HEK293 (cell line): ENCODE results near the gene ZNF221.

Source experiments
- CTCF ChIA-PET: fragments of 350-600 bp; formaldehyde crosslinking; extraction: SDS; loops from one replicate; lab custom pipeline; 2021; ENCODE audit warnings: antibody characterized with exemption; lab: Yijun Ruan, JAX
- POLR2A ChIA-PET: fragments of 300-600 bp; formaldehyde crosslinking; extraction: SDS; loops from one replicate; lab custom pipeline; 2020; ENCODE audit warnings: antibody characterized with exemption, inconsistent platforms; lab: Yijun Ruan, JAX
- H3K27ac ChIP-seq: fragments of 200-500 bp; sonication (Bioruptor generic); 2 replicates; pipeline ENCODE4 v1.5.1; 2014; ENCODE audit warnings: low read depth, low read length, control low read depth, inconsistent platforms; ENCODE audit errors: extremely low read depth
- H3K36me3 ChIP-seq, 2 experiments: fragments of 200-500 bp in 1 of 2; sonication (Bioruptor generic) in 1 of 2; 1 replicate in 1 of 2; 2 replicates in 1 of 2; pipeline ENCODE4 v1.5.1; 2014 to 2017; ENCODE audit warnings: inconsistent platforms in 2 of 2, low read length in 2 of 2; ENCODE audit not compliant: control insufficient read depth in 2 of 2, insufficient read depth in 1 of 2
- H3K4me1 ChIP-seq: fragments of 200-500 bp; sonication (Bioruptor generic); 2 replicates; pipeline ENCODE4 v1.5.1; 2014; ENCODE audit warnings: mild to moderate bottlenecking, low read length, inconsistent platforms; ENCODE audit not compliant: control insufficient read depth, insufficient read depth
- H3K4me3 ChIP-seq: 2 replicates; pipeline ENCODE4 v1.5.1; 2011; ENCODE audit warnings: low read depth, mild to moderate bottlenecking, control low read depth, low read length, moderate library complexity
- H3K9me3 ChIP-seq: fragments of 200-500 bp; sonication (Bioruptor generic); 2 replicates; pipeline ENCODE4 v1.5.1; 2014; ENCODE audit warnings: low read depth, low read length, inconsistent platforms; ENCODE audit not compliant: control insufficient read depth, insufficient read depth
- BCL11A ChIP-seq: fragments of 450-650 bp; formaldehyde crosslinking; IDR thresholded peaks from 2 replicates; pipeline ENCODE4 v1.5.1; 2016; ENCODE audit warnings: low read depth, missing biosample characterization, missing genetic modification characterization
- GLI4 ChIP-seq: fragments of 450-650 bp; formaldehyde crosslinking; IDR thresholded peaks from 2 replicates; pipeline ENCODE4 v1.5.1; 2016; ENCODE audit warnings: missing biosample characterization, missing genetic modification characterization
- KLF1 ChIP-seq: fragments of 450-650 bp; formaldehyde crosslinking; IDR thresholded peaks from 2 replicates; pipeline ENCODE4 v1.5.1; 2016; ENCODE audit warnings: missing biosample characterization, missing genetic modification characterization
- KLF8 ChIP-seq: fragments of 450-650 bp; formaldehyde crosslinking; IDR thresholded peaks from 2 replicates; pipeline ENCODE4 v1.5.1; 2016; ENCODE audit warnings: missing biosample characterization, missing genetic modification characterization
- PRDM1 ChIP-seq: fragments of 450-650 bp; formaldehyde crosslinking; IDR thresholded peaks from 2 replicates; pipeline ENCODE4; 2016; ENCODE audit warnings: missing biosample characterization, missing genetic modification characterization
- ZNF121 ChIP-seq: fragments of 450-650 bp; formaldehyde crosslinking; IDR thresholded peaks from 2 replicates; pipeline ENCODE4 v1.5.1; 2016; ENCODE audit warnings: missing biosample characterization, missing genetic modification characterization
- ZNF214 ChIP-seq: fragments of 450-650 bp; formaldehyde crosslinking; IDR thresholded peaks from 2 replicates; pipeline ENCODE4 v1.5.1; 2017; ENCODE audit warnings: missing biosample characterization, mild to moderate bottlenecking, missing genetic modification characterization, borderline replicate concordance
- ZNF274 ChIP-seq, 2 experiments: fragments of 200-500 bp in 1 of 2; fragments of 450-650 bp in 1 of 2; sonication (Bioruptor generic) in 1 of 2; formaldehyde crosslinking in 1 of 2; IDR thresholded peaks; 2 replicates each; pipeline versions ENCODE4 v1.5.1 to v1.6.1; 2014 to 2016; ENCODE audit warnings: borderline replicate concordance in 1 of 2, inconsistent platforms in 1 of 2, low read length in 1 of 2, missing biosample characterization in 1 of 2, missing genetic modification characterization in 1 of 2
- ZNF311 ChIP-seq: fragments of 450-650 bp; formaldehyde crosslinking; IDR thresholded peaks from 2 replicates; pipeline ENCODE4 v1.5.1; 2017; ENCODE audit warnings: missing biosample characterization, missing genetic modification characterization, borderline replicate concordance
- ZNF514 ChIP-seq: fragments of 450-650 bp; formaldehyde crosslinking; IDR thresholded peaks from 2 replicates; pipeline ENCODE4 v1.5.1; 2016; ENCODE audit warnings: missing biosample characterization, missing genetic modification characterization
- ZNF560 ChIP-seq: fragments of 450-650 bp; formaldehyde crosslinking; IDR thresholded peaks from 2 replicates; pipeline ENCODE4 v1.5.1; 2017; ENCODE audit warnings: missing biosample characterization, missing genetic modification characterization, borderline replicate concordance
- ZNF585B ChIP-seq: fragments of 450-650 bp; formaldehyde crosslinking; IDR thresholded peaks from 2 replicates; pipeline ENCODE4 v1.5.1; 2016; ENCODE audit warnings: missing biosample characterization, missing genetic modification characterization
- ZNF654 ChIP-seq: fragments of 450-650 bp; formaldehyde crosslinking; IDR thresholded peaks from 2 replicates; pipeline ENCODE4 v1.5.1; 2016; ENCODE audit warnings: low read depth, missing biosample characterization, missing genetic modification characterization
- TF ChIP-seq, protein P1 (sequence below): fragments of 450-650 bp; formaldehyde crosslinking; IDR thresholded peaks from 2 replicates; pipeline ENCODE4 v1.5.1; 2016; ENCODE audit warnings: missing biosample characterization, missing genetic modification characterization
- TF ChIP-seq, protein P2 (sequence below): fragments of 450-650 bp; IDR thresholded peaks from 2 replicates; pipeline ENCODE4 v1.5.1; 2018; ENCODE audit warnings: missing biosample characterization, missing genetic modification characterization
- TF ChIP-seq, protein P3 (sequence below): fragments of 450-650 bp; formaldehyde crosslinking; IDR thresholded peaks from 2 replicates; pipeline ENCODE4 v1.5.1; 2017; ENCODE audit warnings: missing biosample characterization, missing genetic modification characterization

Gene ZNF221

DNA sequence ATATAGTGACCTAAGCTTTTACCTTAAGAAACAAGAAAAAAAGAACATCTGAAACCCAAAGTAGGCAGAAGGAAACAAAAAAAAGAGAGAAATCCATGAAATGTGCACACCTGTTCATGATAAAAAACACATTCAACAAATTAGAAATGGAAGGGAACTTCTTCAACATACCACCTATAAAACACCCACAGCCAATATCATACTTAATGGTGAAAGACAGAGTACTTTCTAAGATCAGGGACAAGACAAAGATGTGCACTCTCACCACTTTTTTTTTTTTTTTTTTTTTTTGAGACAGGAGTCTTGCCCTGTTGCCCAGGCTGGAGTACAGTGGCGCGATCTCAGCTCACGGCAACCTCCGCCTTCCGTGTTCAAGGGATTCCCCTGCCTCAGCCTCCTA lies 45.1 kb upstream of the ZNF221 start:
- H3K36me3 ChIP-seq: peaks cover 7 to 27% of the 10 kb centered on the region in 2 experiments
- H3K27ac ChIP-seq: no peak overlapping the region
- peaks cover 4% of the 10 kb centered on the region for H3K4me1 ChIP-seq
- ChIA-PET POLR2A (no interaction called here), CTCF (no interaction called here)
- peaks cover 64% of the 10 kb centered on the region for H3K9me3 ChIP-seq
- H3K4me3 ChIP-seq: no peak overlapping the region
- TF ChIP-seq ZNF121 (tag by site-specific recombination): no peak
- peak; percentile 66 for TF ChIP-seq PRDM1 (tag by site-specific recombination)
- 0 out of 2 replicates have a peak, but pooled peaks have one; percentile 8 for TF ChIP-seq ZNF560 (tag by site-specific recombination)
- TF ChIP-seq, protein P1, sequence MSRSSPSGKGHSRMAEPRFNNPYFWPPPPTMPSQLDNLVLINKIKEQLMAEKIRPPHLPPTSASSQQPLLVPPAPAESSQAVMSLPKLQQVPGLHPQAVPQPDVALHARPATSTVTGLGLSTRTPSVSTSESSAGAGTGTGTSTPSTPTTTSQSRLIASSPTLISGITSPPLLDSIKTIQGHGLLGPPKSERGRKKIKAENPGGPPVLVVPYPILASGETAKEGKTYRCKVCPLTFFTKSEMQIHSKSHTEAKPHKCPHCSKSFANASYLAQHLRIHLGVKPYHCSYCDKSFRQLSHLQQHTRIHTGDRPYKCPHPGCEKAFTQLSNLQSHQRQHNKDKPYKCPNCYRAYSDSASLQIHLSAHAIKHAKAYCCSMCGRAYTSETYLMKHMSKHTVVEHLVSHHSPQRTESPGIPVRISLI (tag by site-specific recombination): peak; percentile 70; the same call in 1 of the 2 replicates
- TF ChIP-seq, all 188 proteins: peak for 3

DNA sequence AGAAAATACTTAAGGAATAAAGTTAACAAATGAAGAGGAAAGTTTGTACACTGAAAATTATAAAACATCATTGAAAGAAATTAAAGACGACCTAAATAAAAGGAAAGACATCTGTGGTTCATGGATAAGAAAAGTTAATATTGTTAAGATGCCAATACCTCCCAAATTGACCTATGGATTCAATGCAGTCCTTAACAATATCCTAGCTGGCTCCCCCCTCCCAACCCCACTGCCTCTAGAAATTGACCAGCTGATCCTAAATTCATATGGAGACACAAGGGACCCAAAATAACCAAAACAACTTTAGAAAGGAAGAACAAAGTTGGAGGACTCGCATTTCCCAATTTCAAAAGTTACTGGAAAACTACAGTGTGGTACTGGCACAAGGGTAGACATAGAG lies 44.3 kb upstream of the ZNF221 start:
- TF ChIP-seq KLF8 (tag by site-specific recombination): 0 out of 2 replicates have a peak, but pooled peaks have one; percentile 1
- no peak for TF ChIP-seq ZNF585B (tag by site-specific recombination)
- no peak for TF ChIP-seq ZNF274 (IDR thresholded peaks at IDR 0.05; ENCODE audit: low read length)
- TF ChIP-seq ZNF274 (tag by site-specific recombination; IDR thresholded peaks at IDR 0.05; ENCODE audit: borderline replicate concordance): no peak
- TF ChIP-seq ZNF311 (tag by site-specific recombination): no peak
- no peak for TF ChIP-seq BCL11A (tag by site-specific recombination)
- peak; percentile 99 for TF ChIP-seq ZNF214
- TF ChIP-seq ZNF654 (tag by site-specific recombination): no peak
- TF ChIP-seq KLF1 (tag by site-specific recombination): no peak
- TF ChIP-seq ZNF560 (tag by site-specific recombination): 0 out of 2 replicates have a peak, but pooled peaks have one; percentile 38
- TF ChIP-seq, protein P2, sequence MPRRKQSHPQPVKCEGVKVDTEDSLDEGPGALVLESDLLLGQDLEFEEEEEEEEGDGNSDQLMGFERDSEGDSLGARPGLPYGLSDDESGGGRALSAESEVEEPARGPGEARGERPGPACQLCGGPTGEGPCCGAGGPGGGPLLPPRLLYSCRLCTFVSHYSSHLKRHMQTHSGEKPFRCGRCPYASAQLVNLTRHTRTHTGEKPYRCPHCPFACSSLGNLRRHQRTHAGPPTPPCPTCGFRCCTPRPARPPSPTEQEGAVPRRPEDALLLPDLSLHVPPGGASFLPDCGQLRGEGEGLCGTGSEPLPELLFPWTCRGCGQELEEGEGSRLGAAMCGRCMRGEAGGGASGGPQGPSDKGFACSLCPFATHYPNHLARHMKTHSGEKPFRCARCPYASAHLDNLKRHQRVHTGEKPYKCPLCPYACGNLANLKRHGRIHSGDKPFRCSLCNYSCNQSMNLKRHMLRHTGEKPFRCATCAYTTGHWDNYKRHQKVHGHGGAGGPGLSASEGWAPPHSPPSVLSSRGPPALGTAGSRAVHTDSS (tag by site-specific recombination): no peak
- TF ChIP-seq, all 188 proteins: peak for 3
- POLR2A ChIA-PET: interaction anchor here (1.8 kb wide), 1 partner anchor 29 kb away, joined by 5 read pairs; the partner anchor contains the start of gene ZNF45
- Histone ChIP-seq H3K4me3 (no peak overlapping the region), H3K9me3 (peaks cover 73% of the 10 kb centered on the region), H3K4me1 (no peaks in the 10 kb centered on the region), H3K27ac (no peak overlapping the region), H3K36me3 (peaks cover 7 to 33% of the 10 kb centered on the region in 2 experiments)
- CTCF ChIA-PET: no interaction called here

DNA sequence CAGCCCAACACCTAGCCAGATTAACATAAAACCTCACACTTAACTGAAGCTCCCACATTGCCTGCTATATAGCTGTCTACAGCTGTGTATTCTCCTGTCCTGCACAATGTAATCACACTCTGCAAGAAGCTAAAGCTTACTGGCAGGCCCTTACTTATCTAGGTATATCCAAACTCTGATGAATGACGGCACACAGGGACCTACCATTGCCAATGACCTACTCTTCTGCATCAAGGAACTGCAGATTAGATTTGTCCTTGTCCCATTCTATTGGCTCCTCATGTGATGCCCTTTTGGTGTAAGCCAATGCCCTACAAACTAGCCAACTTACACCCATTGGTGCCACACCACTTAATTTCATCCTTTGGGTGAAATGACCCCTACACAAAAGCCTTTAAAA lies 42.4 kb upstream of the ZNF221 start:
- Histone ChIP-seq H3K4me1 (no peaks in the 10 kb centered on the region), H3K27ac (no peak overlapping the region), H3K36me3 (peaks cover 10 to 52% of the 10 kb centered on the region in 2 experiments)
- POLR2A ChIA-PET: no interaction called here
- TF ChIP-seq ZNF514 (no peak), ZNF274 (IDR thresholded peaks at IDR 0.05; ENCODE audit: low read length) (no peak), ZNF274 (tag by site-specific recombination; IDR thresholded peaks at IDR 0.05; ENCODE audit: borderline replicate concordance) (no peak), GLI4 (tag by site-specific recombination) (no peak)
- TF ChIP-seq, protein P3, sequence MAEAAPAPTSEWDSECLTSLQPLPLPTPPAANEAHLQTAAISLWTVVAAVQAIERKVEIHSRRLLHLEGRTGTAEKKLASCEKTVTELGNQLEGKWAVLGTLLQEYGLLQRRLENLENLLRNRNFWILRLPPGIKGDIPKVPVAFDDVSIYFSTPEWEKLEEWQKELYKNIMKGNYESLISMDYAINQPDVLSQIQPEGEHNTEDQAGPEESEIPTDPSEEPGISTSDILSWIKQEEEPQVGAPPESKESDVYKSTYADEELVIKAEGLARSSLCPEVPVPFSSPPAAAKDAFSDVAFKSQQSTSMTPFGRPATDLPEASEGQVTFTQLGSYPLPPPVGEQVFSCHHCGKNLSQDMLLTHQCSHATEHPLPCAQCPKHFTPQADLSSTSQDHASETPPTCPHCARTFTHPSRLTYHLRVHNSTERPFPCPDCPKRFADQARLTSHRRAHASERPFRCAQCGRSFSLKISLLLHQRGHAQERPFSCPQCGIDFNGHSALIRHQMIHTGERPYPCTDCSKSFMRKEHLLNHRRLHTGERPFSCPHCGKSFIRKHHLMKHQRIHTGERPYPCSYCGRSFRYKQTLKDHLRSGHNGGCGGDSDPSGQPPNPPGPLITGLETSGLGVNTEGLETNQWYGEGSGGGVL (tag by site-specific recombination): no peak
- TF ChIP-seq, all 188 proteins: peak for 0
- no peak overlapping the region for H3K4me3 ChIP-seq
- CTCF ChIA-PET: interaction anchor here (0.6 kb wide), 1 partner anchor 37 kb away, joined by 3 read pairs; no protein-coding TSS in a partner anchor
- H3K9me3 ChIP-seq: peaks cover 76% of the 10 kb centered on the region
